Measurements from ENCODE around the gene USP12.

Gene USP12

GRCh38 chr13:27137759-27138158 is 33.9 kb downstream of the USP12 start:
- no peak for TF ChIP-seq CTCF (IDR thresholded peaks at IDR 0.05; ENCODE audit: low read depth, low read length)
- no peak overlapping the region for H3K4me3 ChIP-seq (ENCODE audit: low read depth, low read length)

DNA sequence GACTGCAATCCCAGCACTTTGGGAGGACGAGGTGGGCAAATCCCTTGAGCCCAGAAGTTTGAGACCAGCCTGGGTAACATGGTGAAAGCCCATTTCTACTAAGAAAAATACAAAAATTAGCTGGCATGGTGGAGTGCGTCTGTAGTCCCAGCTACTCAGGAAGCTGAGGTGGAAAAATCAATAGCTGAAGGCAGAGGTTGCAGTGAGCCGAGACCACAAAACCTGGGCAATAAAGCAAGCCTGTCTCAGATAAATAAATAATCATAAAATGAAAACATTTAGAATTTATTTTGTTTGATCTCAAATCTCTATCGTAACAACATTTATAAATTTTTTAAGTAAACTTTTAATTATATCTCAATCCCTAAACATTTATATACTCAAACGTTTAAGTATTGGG is 36.6 kb downstream of the USP12 start:
- TF ChIP-seq CTCF (IDR thresholded peaks at IDR 0.05; ENCODE audit: low read depth, low read length): no peak
- no peak overlapping the region for H3K4me3 ChIP-seq (ENCODE audit: low read depth, low read length)

DNA sequence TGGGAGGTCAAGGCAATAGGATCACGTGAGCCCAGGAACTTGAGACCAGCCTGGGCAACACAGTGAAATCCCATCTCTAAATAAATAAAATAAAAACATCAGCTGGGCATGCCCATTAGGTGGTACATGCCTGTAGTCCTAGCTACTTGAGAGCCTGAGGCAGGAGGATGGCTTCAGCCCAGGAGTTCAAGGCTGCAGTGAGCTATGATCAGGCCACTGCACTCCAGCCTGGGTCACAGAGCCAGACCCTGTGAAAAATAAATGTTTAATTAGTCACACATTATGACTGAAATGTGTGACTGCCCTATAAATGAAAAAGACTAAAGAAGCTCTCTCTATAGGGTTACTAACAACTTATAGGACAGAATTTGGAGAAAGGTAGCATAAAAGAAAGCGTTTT is 37.7 kb downstream of the USP12 start:
- H3K4me3 ChIP-seq (ENCODE audit: low read depth, low read length): no peak overlapping the region
- TF ChIP-seq CTCF (IDR thresholded peaks at IDR 0.05; ENCODE audit: low read depth, low read length): no peak

DNA sequence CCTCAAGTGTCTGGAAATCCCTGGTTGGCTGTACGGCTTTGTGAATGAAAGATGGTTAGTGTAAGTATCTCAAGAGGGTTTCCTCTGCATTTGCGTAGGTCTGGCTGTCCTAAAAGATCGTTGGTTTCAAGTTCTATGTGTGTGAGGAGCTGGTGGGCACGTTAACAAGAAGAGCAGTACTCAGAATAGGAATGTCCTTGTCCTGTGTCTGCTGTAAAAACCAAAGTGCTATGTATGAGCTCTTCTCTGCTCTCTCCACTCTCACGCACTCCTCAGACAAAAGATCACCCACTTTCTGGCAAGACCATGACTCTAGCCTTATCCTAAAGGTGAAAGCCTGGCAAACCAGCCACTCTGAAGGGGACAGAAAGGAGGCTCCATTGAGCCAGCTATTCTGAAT is 39.1 kb downstream of the USP12 start:
- H3K4me3 ChIP-seq (ENCODE audit: low read depth, low read length): no peak overlapping the region
- TF ChIP-seq CTCF (IDR thresholded peaks at IDR 0.05; ENCODE audit: low read depth, low read length): no peak

DNA sequence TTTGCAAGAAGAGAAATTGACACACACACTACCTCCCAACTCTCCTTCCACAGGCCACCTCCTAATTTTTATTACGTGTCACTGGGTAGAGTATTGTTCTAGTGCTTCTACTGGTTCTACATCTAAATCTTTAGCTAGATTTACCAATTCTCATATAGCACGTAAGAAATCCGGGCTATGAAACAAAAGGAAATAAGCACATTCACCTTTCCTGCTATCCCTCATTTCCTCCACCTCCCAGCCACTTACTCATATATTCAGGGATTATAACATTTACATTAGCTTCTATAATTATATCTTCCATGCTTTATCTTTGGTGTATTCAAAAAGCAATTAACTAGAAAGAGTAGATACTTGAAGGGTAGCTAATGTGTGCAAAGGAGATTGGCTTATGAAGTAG is 39.7 kb downstream of the USP12 start:
- no peak overlapping the region for H3K4me3 ChIP-seq (ENCODE audit: low read depth, low read length)
- no peak for TF ChIP-seq CTCF (IDR thresholded peaks at IDR 0.05; ENCODE audit: low read depth, low read length)

GRCh38 chr13:27130979-27131623 is 40.5 kb downstream of the USP12 start:
- no peak overlapping the region for H3K4me3 ChIP-seq (ENCODE audit: low read depth, low read length)
- no peak for TF ChIP-seq CTCF (IDR thresholded peaks at IDR 0.05; ENCODE audit: low read depth, low read length)

- no peak overlapping the region for H3K4me3 ChIP-seq (ENCODE audit: low read depth, low read length)
- no peak for TF ChIP-seq CTCF (IDR thresholded peaks at IDR 0.05; ENCODE audit: low read depth, low read length)
These were observed 41.2 kb downstream of the USP12 start for GRCh38 chr13:27130223-27130978.

Measured in WI38 (cell line).